ENCODE measurements around the gene CSF3R.

GRCh38 chr1:36476945-36477344 is 5.8 kb downstream of the CSF3R start:
- TF ChIP-seq POLR2A (IDR thresholded peaks at IDR 0.05; ENCODE audit: low read depth, low read length), result no peak
- TF ChIP-seq CTCF (IDR thresholded peaks at IDR 0.05; ENCODE audit: extremely low read depth in 1 of 2, insufficient read depth in 1 of 2, low read depth in 1 of 2, low read length in 2 of 2), result no peak
- TF ChIP-seq MAX (IDR thresholded peaks at IDR 0.05; ENCODE audit: insufficient read depth, insufficient read length), result no peak
- TF ChIP-seq EZH2 (IDR thresholded peaks at IDR 0.05; ENCODE audit: borderline replicate concordance, low read depth, low read length, severe bottlenecking), result no peak
- TF ChIP-seq MYC (IDR thresholded peaks at IDR 0.05; ENCODE audit: low read depth, low read length), result no peak
- no peak for TF ChIP-seq JUN (IDR thresholded peaks at IDR 0.05; ENCODE audit: borderline replicate concordance, insufficient read depth, insufficient read length, low read depth)
- no peak for TF ChIP-seq POLR2AphosphoS5 (IDR thresholded peaks at IDR 0.05; ENCODE audit: insufficient read depth, low read depth, low read length)
- TF ChIP-seq FOS (IDR thresholded peaks at IDR 0.05; ENCODE audit: borderline replicate concordance, insufficient read depth, low read length), result no peak

Measured in endothelial cell of umbilical vein (primary cell).